ENCODE data around the gene OR2V1. TPM values are rescaled to one million over a fixed set of nuclear protein-coding genes. Genes with fewer than 3 reads are reported as not detected.
"Not testable (repeated sequence)": the region's sequence is repeated elsewhere in the genome, so short reads cannot be mapped to it uniquely, and the experiment has no call there.

Gene OR2V1
- total and polyA plus RNA-seq, 2 donors = 0.02 to 0.05 TPM

- not testable (repeated sequence) for H3K4me3 ChIP-seq (ENCODE audit: low read length in 2 of 2); H3K27ac ChIP-seq (ENCODE audit: low read depth in 1 of 2, low read length in 1 of 2); DNase-seq (ENCODE audit: low read depth in 6 of 9, low spot score in 9 of 9); H3K36me3 ChIP-seq (ENCODE audit: control insufficient read depth in 2 of 2, insufficient read depth in 2 of 2, low read length in 1 of 2); H3K4me1 ChIP-seq (ENCODE audit: control insufficient read depth in 2 of 2, insufficient read depth in 2 of 2, low read length in 2 of 2); H3K9me3 ChIP-seq (ENCODE audit: control insufficient read depth in 2 of 2, insufficient read depth in 1 of 2, low read length in 1 of 2)
- H3K27me3 ChIP-seq (ENCODE audit: control insufficient read depth in 2 of 2, insufficient read depth in 1 of 2, low read length in 1 of 2) = peaks cover 14 to 18% of the 10 kb centered on the region in 2 donors
- WGBS = 83% methylated on average over 3 of the region's 3 CpGs
Observed at GRCh38 chr5:181095162-181095561, 35.8 kb downstream of the OR2V1 start.

DNA sequence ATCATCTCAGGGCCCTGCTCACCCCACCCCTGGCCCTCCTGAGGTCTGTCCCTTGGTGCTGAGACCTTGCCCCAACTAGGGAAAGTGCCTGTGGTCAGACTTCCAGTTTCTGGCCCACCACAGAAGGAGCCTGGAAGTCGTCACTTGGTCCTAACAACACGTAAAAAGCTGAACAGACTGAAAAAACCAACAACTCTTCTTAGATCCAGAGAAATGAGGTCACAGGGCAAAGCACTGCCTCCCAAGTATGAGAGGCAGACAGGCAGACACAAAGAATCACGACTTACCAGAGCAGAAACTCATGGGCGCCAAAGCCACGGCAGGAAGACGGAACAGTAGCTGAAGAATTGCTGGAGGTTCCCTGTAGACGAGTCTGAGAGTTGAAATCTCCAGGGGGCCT lies 38.5 kb downstream of the OR2V1 start:
- Histone ChIP-seq H3K27ac (ENCODE audit: low read depth in 1 of 2, low read length in 1 of 2) (no peak overlapping the region), H3K36me3 (ENCODE audit: control insufficient read depth in 2 of 2, insufficient read depth in 2 of 2, low read length in 1 of 2) (no peaks in the 10 kb centered on the region), H3K4me3 (ENCODE audit: low read length in 2 of 2) (no peak overlapping the region), H3K4me1 (ENCODE audit: control insufficient read depth in 2 of 2, insufficient read depth in 2 of 2, low read length in 2 of 2) (no peaks in the 10 kb centered on the region), H3K27me3 (ENCODE audit: control insufficient read depth in 2 of 2, insufficient read depth in 1 of 2, low read length in 1 of 2) (peaks cover 0 to 5% of the 10 kb centered on the region in 2 donors), H3K9me3 (ENCODE audit: control insufficient read depth in 2 of 2, insufficient read depth in 1 of 2, low read length in 1 of 2) (no peaks in the 10 kb centered on the region)
- WGBS = 77% methylated on average over 7 of the region's 7 CpGs
- DNase-seq (ENCODE audit: low read depth in 6 of 9, low spot score in 9 of 9) = no peak

DNA sequence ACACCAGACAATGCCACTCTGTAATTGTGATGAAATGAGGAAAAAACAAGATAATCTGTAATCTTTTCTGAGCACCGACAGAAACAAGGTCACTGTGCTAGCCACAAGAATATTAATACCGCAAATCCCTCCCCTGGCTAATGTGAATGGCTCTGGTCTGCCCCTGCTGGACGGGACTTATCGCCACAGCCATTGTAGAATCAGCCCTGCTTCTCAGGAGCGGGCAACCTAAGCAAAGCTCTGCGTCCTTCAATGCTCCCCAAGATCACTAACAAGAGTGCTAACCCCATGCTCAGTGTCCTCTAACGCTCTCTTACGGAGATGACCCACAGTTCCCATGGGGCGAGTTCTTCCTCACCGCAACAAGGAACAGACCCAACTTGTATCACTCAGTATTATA lies 42.7 kb downstream of the OR2V1 start:
- H3K9me3 ChIP-seq (ENCODE audit: control insufficient read depth in 2 of 2, insufficient read depth in 1 of 2, low read length in 1 of 2) = no peaks in the 10 kb centered on the region
- H3K36me3 ChIP-seq (ENCODE audit: control insufficient read depth in 2 of 2, insufficient read depth in 2 of 2, low read length in 1 of 2) = no peaks in the 10 kb centered on the region
- no peak overlapping the region for H3K4me3 ChIP-seq (ENCODE audit: low read length in 2 of 2)
- WGBS = 64% methylated on average over 10 of the region's 10 CpGs
- no peak overlapping the region for H3K27ac ChIP-seq (ENCODE audit: low read depth in 1 of 2, low read length in 1 of 2)
- H3K4me1 ChIP-seq (ENCODE audit: control insufficient read depth in 2 of 2, insufficient read depth in 2 of 2, low read length in 2 of 2) = no peaks in the 10 kb centered on the region
- peaks cover 0 to 22% of the 10 kb centered on the region in 2 donors for H3K27me3 ChIP-seq (ENCODE audit: control insufficient read depth in 2 of 2, insufficient read depth in 1 of 2, low read length in 1 of 2)
- DNase-seq (ENCODE audit: low read depth in 6 of 9, low spot score in 9 of 9) = no peak

- H3K4me3 ChIP-seq (ENCODE audit: low read length in 2 of 2) = no peak overlapping the region
- no peaks in the 10 kb centered on the region for H3K4me1 ChIP-seq (ENCODE audit: control insufficient read depth in 2 of 2, insufficient read depth in 2 of 2, low read length in 2 of 2)
- H3K27me3 ChIP-seq (ENCODE audit: control insufficient read depth in 2 of 2, insufficient read depth in 1 of 2, low read length in 1 of 2) = peaks cover 0 to 22% of the 10 kb centered on the region in 2 donors
- H3K9me3 ChIP-seq (ENCODE audit: control insufficient read depth in 2 of 2, insufficient read depth in 1 of 2, low read length in 1 of 2) = no peaks in the 10 kb centered on the region
- WGBS = 60% methylated on average over 10 of the region's 10 CpGs
- no peak overlapping the region for H3K27ac ChIP-seq (ENCODE audit: low read depth in 1 of 2, low read length in 1 of 2)
- DNase-seq (ENCODE audit: low read depth in 6 of 9, low spot score in 9 of 9) = no peak
- no peaks in the 10 kb centered on the region for H3K36me3 ChIP-seq (ENCODE audit: control insufficient read depth in 2 of 2, insufficient read depth in 2 of 2, low read length in 1 of 2)
Observed at GRCh38 chr5:181087309-181087708, 43.7 kb downstream of the OR2V1 start.

DNA sequence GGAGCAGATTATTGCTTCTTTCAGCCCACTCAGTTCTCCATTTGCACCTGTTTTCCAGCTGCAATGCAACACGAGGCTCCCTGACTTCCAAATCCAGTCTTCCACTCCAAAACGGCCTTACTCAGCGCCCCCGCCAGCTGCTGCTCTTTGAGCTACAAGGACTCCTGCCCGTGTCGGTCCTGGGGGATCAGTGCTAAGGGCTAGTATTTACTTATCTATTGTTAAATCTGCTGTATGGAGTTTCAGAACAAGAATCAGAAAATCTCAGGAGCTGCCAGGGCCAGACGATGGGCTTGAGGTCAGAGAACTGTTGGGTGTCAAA lies 44.1 kb downstream of the OR2V1 start:
- H3K36me3 ChIP-seq (ENCODE audit: control insufficient read depth in 2 of 2, insufficient read depth in 2 of 2, low read length in 1 of 2) = no peaks in the 10 kb centered on the region
- peaks cover 0 to 22% of the 10 kb centered on the region in 2 donors for H3K27me3 ChIP-seq (ENCODE audit: control insufficient read depth in 2 of 2, insufficient read depth in 1 of 2, low read length in 1 of 2)
- H3K4me3 ChIP-seq (ENCODE audit: low read length in 2 of 2) = no peak overlapping the region
- H3K9me3 ChIP-seq (ENCODE audit: control insufficient read depth in 2 of 2, insufficient read depth in 1 of 2, low read length in 1 of 2) = no peaks in the 10 kb centered on the region
- H3K4me1 ChIP-seq (ENCODE audit: control insufficient read depth in 2 of 2, insufficient read depth in 2 of 2, low read length in 2 of 2) = no peaks in the 10 kb centered on the region
- 79% methylated on average over 7 of the region's 7 CpGs for WGBS
- no peak overlapping the region for H3K27ac ChIP-seq (ENCODE audit: low read depth in 1 of 2, low read length in 1 of 2)
- DNase-seq (ENCODE audit: low read depth in 6 of 9, low spot score in 9 of 9) = no peak

DNA sequence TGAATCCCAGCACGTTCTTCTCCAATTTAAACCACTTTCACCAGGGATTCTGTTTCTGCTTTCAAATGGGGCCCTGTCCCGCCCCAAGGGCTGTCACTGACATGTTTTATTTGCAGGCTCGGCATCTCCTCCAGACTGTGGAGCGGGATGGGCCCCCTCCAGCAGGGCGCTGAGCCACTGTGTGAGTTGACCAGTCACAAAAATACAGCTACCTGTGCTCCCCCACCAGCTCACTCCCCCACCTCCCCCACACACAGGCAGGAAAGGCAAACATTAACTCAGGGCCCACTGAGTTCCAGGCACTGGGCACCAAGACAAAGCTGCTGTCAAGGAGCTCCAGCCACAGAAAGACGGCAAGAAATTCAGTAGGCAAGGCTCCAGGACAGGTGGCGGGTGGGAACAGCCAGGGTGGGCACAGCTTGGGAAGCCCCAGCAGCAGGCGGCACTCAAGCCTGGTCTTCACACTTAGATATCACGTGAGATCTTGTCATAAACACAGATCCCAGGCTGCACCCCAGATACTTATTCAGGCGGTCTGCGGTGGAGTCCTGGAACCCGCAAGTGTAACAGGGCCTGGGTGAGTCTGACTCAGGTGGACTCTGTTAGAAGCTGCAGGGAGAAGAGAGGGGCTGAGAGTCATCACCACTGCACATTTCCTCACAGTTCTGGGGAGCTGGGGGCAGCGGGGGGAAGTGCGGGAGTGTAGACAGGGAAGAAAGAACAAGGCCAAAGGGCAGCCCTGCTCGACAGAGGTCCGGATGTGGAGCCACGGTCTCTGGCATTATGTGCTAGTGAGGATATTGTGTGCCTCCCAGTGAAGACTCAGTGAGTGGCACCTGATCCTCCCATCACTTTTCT lies 44.7 kb downstream of the OR2V1 start:
- Histone ChIP-seq H3K36me3 (ENCODE audit: control insufficient read depth in 2 of 2, insufficient read depth in 2 of 2, low read length in 1 of 2) (no peaks in the 10 kb centered on the region), H3K4me1 (ENCODE audit: control insufficient read depth in 2 of 2, insufficient read depth in 2 of 2, low read length in 2 of 2) (no peaks in the 10 kb centered on the region), H3K4me3 (ENCODE audit: low read length in 2 of 2) (no peak overlapping the region), H3K27ac (ENCODE audit: low read depth in 1 of 2, low read length in 1 of 2) (no peak overlapping the region), H3K9me3 (ENCODE audit: control insufficient read depth in 2 of 2, insufficient read depth in 1 of 2, low read length in 1 of 2) (no peaks in the 10 kb centered on the region), H3K27me3 (ENCODE audit: control insufficient read depth in 2 of 2, insufficient read depth in 1 of 2, low read length in 1 of 2) (peaks cover 0 to 22% of the 10 kb centered on the region in 2 donors)
- no peak for DNase-seq (ENCODE audit: low read depth in 6 of 9, low spot score in 9 of 9)
- 82% methylated on average over 17 of the region's 17 CpGs for WGBS

DNA sequence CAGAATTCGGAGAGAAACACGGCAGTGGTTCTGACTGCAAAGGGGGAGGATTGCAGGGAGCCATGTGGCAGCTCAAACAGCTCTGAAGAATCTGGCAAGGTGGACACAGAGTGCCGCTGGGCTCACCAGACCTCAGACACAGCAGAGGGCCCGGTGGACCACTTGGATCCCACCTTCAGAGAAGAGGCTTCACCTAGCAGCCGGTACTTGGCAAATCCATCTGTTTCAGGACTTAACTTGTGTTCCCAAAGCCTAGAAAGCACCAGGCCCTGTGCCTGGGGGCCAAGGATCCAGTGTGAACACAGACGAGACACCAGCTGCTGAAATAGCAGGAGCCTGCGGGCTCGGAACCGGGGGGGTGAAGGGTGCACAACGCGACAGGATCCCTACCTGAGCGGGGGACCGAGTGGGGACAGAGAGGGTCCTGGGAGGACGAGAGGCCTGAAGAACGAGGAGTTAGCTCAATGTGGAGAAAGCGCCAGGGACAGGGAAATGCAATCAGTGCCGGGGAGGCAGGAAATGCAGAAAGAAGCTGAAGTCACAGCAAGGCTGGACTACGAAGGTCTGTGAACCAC lies 46.3 kb downstream of the OR2V1 start:
- DNase-seq (ENCODE audit: low read depth in 6 of 9, low spot score in 9 of 9) = no peak
- H3K27ac ChIP-seq (ENCODE audit: low read depth in 1 of 2, low read length in 1 of 2) = no peak overlapping the region
- WGBS = 49% methylated on average over 18 of the region's 18 CpGs
- H3K36me3 ChIP-seq (ENCODE audit: control insufficient read depth in 2 of 2, insufficient read depth in 2 of 2, low read length in 1 of 2) = no peaks in the 10 kb centered on the region
- H3K9me3 ChIP-seq (ENCODE audit: control insufficient read depth in 2 of 2, insufficient read depth in 1 of 2, low read length in 1 of 2) = no peaks in the 10 kb centered on the region
- H3K4me1 ChIP-seq (ENCODE audit: control insufficient read depth in 2 of 2, insufficient read depth in 2 of 2, low read length in 2 of 2) = no peaks in the 10 kb centered on the region
- peaks cover 0 to 26% of the 10 kb centered on the region in 2 donors for H3K27me3 ChIP-seq (ENCODE audit: control insufficient read depth in 2 of 2, insufficient read depth in 1 of 2, low read length in 1 of 2)
- no peak overlapping the region for H3K4me3 ChIP-seq (ENCODE audit: low read length in 2 of 2)

- H3K9me3 ChIP-seq (ENCODE audit: control insufficient read depth in 2 of 2, insufficient read depth in 1 of 2, low read length in 1 of 2) = no peaks in the 10 kb centered on the region
- no peaks in the 10 kb centered on the region for H3K36me3 ChIP-seq (ENCODE audit: control insufficient read depth in 2 of 2, insufficient read depth in 2 of 2, low read length in 1 of 2)
- H3K4me3 ChIP-seq (ENCODE audit: low read length in 2 of 2) = no peak overlapping the region
- peaks cover 0 to 22% of the 10 kb centered on the region in 2 donors for H3K27me3 ChIP-seq (ENCODE audit: control insufficient read depth in 2 of 2, insufficient read depth in 1 of 2, low read length in 1 of 2)
- no peaks in the 10 kb centered on the region for H3K4me1 ChIP-seq (ENCODE audit: control insufficient read depth in 2 of 2, insufficient read depth in 2 of 2, low read length in 2 of 2)
- no peak for DNase-seq (ENCODE audit: low read depth in 6 of 9, low spot score in 9 of 9)
- H3K27ac ChIP-seq (ENCODE audit: low read depth in 1 of 2, low read length in 1 of 2) = no peak overlapping the region
Observed at GRCh38 chr5:181081989-181082388, 49.0 kb downstream of the OR2V1 start.

- Histone ChIP-seq H3K36me3 (ENCODE audit: control insufficient read depth in 2 of 2, insufficient read depth in 2 of 2, low read length in 1 of 2) (no peaks in the 10 kb centered on the region), H3K4me3 (ENCODE audit: low read length in 2 of 2) (no peak overlapping the region), H3K4me1 (ENCODE audit: control insufficient read depth in 2 of 2, insufficient read depth in 2 of 2, low read length in 2 of 2) (no peaks in the 10 kb centered on the region), H3K9me3 (ENCODE audit: control insufficient read depth in 2 of 2, insufficient read depth in 1 of 2, low read length in 1 of 2) (peaks cover 0 to 10% of the 10 kb centered on the region in 2 donors), H3K27me3 (ENCODE audit: control insufficient read depth in 2 of 2, insufficient read depth in 1 of 2, low read length in 1 of 2) (peaks cover 0 to 8% of the 10 kb centered on the region in 2 donors), H3K27ac (ENCODE audit: low read depth in 1 of 2, low read length in 1 of 2) (no peak overlapping the region)
- no peak for DNase-seq (ENCODE audit: low read depth in 6 of 9, low spot score in 9 of 9)
Observed at GRCh38 chr5:181076920-181077319, 54.0 kb downstream of the OR2V1 start.

Data from thymus (tissue), 11 donors.